SK-N-SH (cell line): Measurements from ENCODE around the gene RAB38.

ENCODE experiments used
- EP300 ChIP-seq, 2 experiments: IDR thresholded peaks; 2 replicates each; pipeline versions ENCODE4 v1.4.0 to v1.6.1; 2012; ENCODE audit warnings: borderline replicate concordance in 1 of 2, low read depth in 1 of 2, low read length in 1 of 2
- EZH2phosphoT487 ChIP-seq: fragments of 200-600 bp; sonication (generic); IDR thresholded peaks from 2 replicates; pipeline ENCODE4 v1.6.1; 2017; ENCODE audit warnings: low read depth, mixed run types, mild to moderate bottlenecking, antibody characterized with exemption, moderate library complexity, borderline replicate concordance
- GABPA ChIP-seq: IDR thresholded peaks from 2 replicates; pipeline ENCODE4 v1.4.0; 2012; ENCODE audit warnings: low read depth, mild to moderate bottlenecking
- POLR2AphosphoS5 ChIP-seq: IDR thresholded peaks from 2 replicates; pipeline ENCODE4 v1.6.1; 2012; ENCODE audit warnings: low read depth, low read length
- RAD21 ChIP-seq: IDR thresholded peaks from 2 replicates; pipeline ENCODE4 v1.6.1; 2012; ENCODE audit warnings: mild to moderate bottlenecking, low read length
- TCF12 ChIP-seq: IDR thresholded peaks from 2 replicates; pipeline ENCODE4 v1.4.0; 2012
- TF ChIP-seq, protein P1 (sequence below): IDR thresholded peaks from 2 replicates; pipeline ENCODE4 v1.4.0; 2012; ENCODE audit warnings: low read depth, borderline replicate concordance
- TF ChIP-seq, protein P2 (sequence below): fragments of 200-600 bp; sonication (generic); IDR thresholded peaks from 2 replicates; pipeline ENCODE4 v1.6.1; 2017; ENCODE audit warnings: antibody characterized with exemption, mild to moderate bottlenecking, moderate library complexity
- TF ChIP-seq, protein P3 (sequence below): fragments of 150-350 bp; IDR thresholded peaks from 2 replicates; pipeline ENCODE4 v1.6.1; 2017; ENCODE audit warnings: antibody characterized with exemption, low read length, low read depth, borderline replicate concordance

DNA sequence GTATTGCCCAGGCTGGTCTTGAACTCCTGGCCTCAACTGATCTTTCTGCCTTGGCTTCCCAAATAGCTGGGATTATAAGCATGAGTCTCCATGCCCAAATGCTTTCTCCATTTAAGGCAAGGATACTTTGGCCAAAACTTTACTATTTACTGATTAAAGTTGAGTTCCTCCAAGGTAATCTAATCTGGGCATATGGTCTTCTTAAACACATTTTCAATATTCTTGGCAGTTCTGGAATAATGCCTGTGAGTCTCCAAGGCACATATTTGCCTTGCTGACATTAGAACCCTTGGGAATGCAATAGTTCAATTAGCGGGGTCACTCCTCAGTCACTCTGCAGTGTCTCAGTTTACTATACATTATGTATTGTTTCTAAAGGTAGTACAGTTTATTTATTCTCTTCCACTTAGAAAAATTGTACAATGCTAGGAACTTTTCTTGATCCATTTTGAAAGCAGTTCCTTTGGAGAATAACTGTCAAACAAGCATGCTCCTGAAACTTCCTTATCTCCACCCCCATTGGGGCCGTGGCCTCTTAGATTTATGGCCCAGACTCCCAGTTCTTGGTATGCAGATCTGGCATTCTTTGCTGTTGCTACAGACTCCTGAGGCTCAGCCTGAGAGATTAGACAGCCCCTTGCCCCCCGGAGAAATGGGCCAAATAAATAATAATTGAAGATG, 13.1 kb upstream of the RAB38 start:
- TF ChIP-seq RAD21 (no peak), EP300 (IDR thresholded peaks at IDR 0.05; ENCODE audit: borderline replicate concordance in 1 of 2, low read depth in 1 of 2, low read length in 1 of 2) (no peak), EZH2phosphoT487 (no peak), GABPA (no peak), TCF12 (no peak), POLR2AphosphoS5 (no peak)
- TF ChIP-seq, protein P1, sequence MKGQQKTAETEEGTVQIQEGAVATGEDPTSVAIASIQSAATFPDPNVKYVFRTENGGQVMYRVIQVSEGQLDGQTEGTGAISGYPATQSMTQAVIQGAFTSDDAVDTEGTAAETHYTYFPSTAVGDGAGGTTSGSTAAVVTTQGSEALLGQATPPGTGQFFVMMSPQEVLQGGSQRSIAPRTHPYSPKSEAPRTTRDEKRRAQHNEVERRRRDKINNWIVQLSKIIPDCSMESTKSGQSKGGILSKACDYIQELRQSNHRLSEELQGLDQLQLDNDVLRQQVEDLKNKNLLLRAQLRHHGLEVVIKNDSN = no peak
- TF ChIP-seq, protein P2, sequence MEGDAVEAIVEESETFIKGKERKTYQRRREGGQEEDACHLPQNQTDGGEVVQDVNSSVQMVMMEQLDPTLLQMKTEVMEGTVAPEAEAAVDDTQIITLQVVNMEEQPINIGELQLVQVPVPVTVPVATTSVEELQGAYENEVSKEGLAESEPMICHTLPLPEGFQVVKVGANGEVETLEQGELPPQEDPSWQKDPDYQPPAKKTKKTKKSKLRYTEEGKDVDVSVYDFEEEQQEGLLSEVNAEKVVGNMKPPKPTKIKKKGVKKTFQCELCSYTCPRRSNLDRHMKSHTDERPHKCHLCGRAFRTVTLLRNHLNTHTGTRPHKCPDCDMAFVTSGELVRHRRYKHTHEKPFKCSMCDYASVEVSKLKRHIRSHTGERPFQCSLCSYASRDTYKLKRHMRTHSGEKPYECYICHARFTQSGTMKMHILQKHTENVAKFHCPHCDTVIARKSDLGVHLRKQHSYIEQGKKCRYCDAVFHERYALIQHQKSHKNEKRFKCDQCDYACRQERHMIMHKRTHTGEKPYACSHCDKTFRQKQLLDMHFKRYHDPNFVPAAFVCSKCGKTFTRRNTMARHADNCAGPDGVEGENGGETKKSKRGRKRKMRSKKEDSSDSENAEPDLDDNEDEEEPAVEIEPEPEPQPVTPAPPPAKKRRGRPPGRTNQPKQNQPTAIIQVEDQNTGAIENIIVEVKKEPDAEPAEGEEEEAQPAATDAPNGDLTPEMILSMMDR = no peak
- TF ChIP-seq, protein P3, sequence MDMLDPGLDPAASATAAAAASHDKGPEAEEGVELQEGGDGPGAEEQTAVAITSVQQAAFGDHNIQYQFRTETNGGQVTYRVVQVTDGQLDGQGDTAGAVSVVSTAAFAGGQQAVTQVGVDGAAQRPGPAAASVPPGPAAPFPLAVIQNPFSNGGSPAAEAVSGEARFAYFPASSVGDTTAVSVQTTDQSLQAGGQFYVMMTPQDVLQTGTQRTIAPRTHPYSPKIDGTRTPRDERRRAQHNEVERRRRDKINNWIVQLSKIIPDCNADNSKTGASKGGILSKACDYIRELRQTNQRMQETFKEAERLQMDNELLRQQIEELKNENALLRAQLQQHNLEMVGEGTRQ = no peak
